HEK293T (cell line): ENCODE measurements around the gene FLNA.

Source experiments
- ARNT ChIP-seq: fragments of 450-650 bp; IDR thresholded peaks from 2 replicates; pipeline ENCODE4 v1.6.1; 2017; ENCODE audit warnings: mild to moderate bottlenecking
- FOXK2 ChIP-seq: fragments of 450-650 bp; IDR thresholded peaks from 2 replicates; pipeline ENCODE4 v1.6.1; 2016; ENCODE audit warnings: mild to moderate bottlenecking
- FOXM1 ChIP-seq: fragments of 450-650 bp; IDR thresholded peaks from 2 replicates; pipeline ENCODE4 v1.6.1; 2017; ENCODE audit warnings: mild to moderate bottlenecking, borderline replicate concordance

GRCh38 chrX:154402622-154403127 is 28.2 kb upstream of the FLNA start:
- TF ChIP-seq FOXM1 (no peak), ARNT (no peak), FOXK2 (no peak)
